ENCODE measurements around the gene DET1. TPM values are rescaled to one million over a fixed set of nuclear protein-coding genes. Genes with fewer than 3 reads are reported as not detected.

DET1 gene
- total RNA-seq, 1 experiment from 2014 or later, result 6.1 TPM

- TF ChIP-seq ZNF532 (CRISPR knock-in tag; IDR thresholded peaks at IDR 0.05; ENCODE audit: borderline replicate concordance), result no peak
- TF ChIP-seq E2F4 (CRISPR knock-in tag; IDR thresholded peaks at IDR 0.05; ENCODE audit: borderline replicate concordance, low read depth), result peak; percentile 80
- peak; percentile 58; the same call in 1 of the 2 replicates for TF ChIP-seq ARID4B (CRISPR knock-in tag; IDR thresholded peaks at IDR 0.05; ENCODE audit: borderline replicate concordance)
Measured at GRCh38 chr15:88467073-88467934, 79.2 kb downstream of the DET1 start, which contains the start of the genes MRPL46 and MRPS11 (continued).

GRCh38 chr15:88465633-88466224 lies 80.8 kb downstream of the DET1 start:
- peaks cover 16% of the 10 kb centered on the region for H3K4me1 Mint-ChIP-seq
- H3K27me3 Mint-ChIP-seq (ENCODE audit: low read depth), result no peaks in the 10 kb centered on the region
- CTCF ChIA-PET, result no interaction called here
- POLR2A ChIA-PET, result no interaction called here
- ATAC-seq, result no peak
- no peak overlapping the region for H3K27ac Mint-ChIP-seq
- no peaks in the 10 kb centered on the region for H3K9me3 Mint-ChIP-seq
- peaks cover 37% of the 10 kb centered on the region for H3K36me3 Mint-ChIP-seq
- H3K4me3 Mint-ChIP-seq, result peak overlapping the region; percentile 96
- DNase-seq (ENCODE audit: low spot score), result no peak
- TF ChIP-seq GABPB1 (CRISPR knock-in tag; IDR thresholded peaks at IDR 0.05), result peak; percentile 71; the same call in 1 of the 2 replicates
- no peak for TF ChIP-seq MYBL2 (CRISPR knock-in tag; IDR thresholded peaks at IDR 0.05)
- no peak for TF ChIP-seq TEAD1 (CRISPR knock-in tag; IDR thresholded peaks at IDR 0.05)

- Mint-ChIP-seq H3K27me3 (ENCODE audit: low read depth) (no peaks in the 10 kb centered on the region), H3K4me1 (peaks cover 16% of the 10 kb centered on the region), H3K4me3 (no peak overlapping the region), H3K27ac (no peak overlapping the region), H3K9me3 (no peaks in the 10 kb centered on the region), H3K36me3 (peaks cover 50% of the 10 kb centered on the region)
- ChIA-PET CTCF (no interaction called here), POLR2A (no interaction called here)
- ATAC-seq (no peak), DNase-seq (ENCODE audit: low spot score) (no peak)
- no peak for TF ChIP-seq ZNF121 (CRISPR knock-in tag; IDR thresholded peaks at IDR 0.05)
- TF ChIP-seq ZBTB43 (CRISPR knock-in tag; IDR thresholded peaks at IDR 0.05), result no peak
- TF ChIP-seq ZNF532 (CRISPR knock-in tag; IDR thresholded peaks at IDR 0.05; ENCODE audit: borderline replicate concordance), result no peak
- TF ChIP-seq ZNF232 (CRISPR knock-in tag; IDR thresholded peaks at IDR 0.05), result no peak
- TF ChIP-seq E2F1 (CRISPR knock-in tag; IDR thresholded peaks at IDR 0.05), result no peak
- no peak for TF ChIP-seq ZNF138 (CRISPR knock-in tag; conservative IDR thresholded peaks at IDR 0.05)
- no peak for TF ChIP-seq ZBTB21 (CRISPR knock-in tag; IDR thresholded peaks at IDR 0.05; ENCODE audit: borderline replicate concordance)
Measured at GRCh38 chr15:88463870-88464532, 82.5 kb downstream of the DET1 start.
